ENCODE results near the gene TAS2R50. TPM values are rescaled to one million over a fixed set of nuclear protein-coding genes. Genes with fewer than 3 reads are reported as not detected.

TAS2R50 gene
- total and polyA plus RNA-seq, 3 donors from 2014 or later = 2.8 to 4.8 TPM; not detected in 1

DNA sequence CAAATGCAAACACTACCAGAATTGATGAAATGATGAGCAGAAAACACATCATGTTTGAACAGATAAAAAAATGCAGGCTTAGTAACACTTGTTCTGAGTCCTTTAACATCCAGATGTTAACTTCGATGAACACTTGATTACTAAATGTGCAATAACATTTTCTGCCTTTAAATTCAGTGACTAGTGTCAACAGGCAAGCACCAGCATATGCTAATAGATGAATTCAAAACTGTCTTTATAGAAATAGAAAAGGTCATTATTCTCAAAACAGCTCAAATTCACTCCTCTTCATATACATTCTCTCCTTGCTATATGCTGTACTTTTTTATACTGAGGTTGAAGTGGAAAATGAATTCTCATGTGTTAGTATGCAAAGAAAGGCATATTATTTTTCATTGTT, 35.8 kb upstream of the TAS2R50 start, which contains the start of gene TAS2R19:
Gene TAS2R19 (minus strand): TSS at position 101 of the 400 bp plus-strand sequence. CDS start 49 bp downstream, at position 52.
- intact Hi-C loops (cut with DNase I; ENCODE audit: low total_unique reads) = no loop called here
- WGBS, 2 donors = 85 to 92% methylated on average over 1 of the region's 1 CpG
- no peak within 1 kb of the TSS for H3K4me3 ChIP-seq

GRCh38 chr12:11016937-11017336, 30.2 kb upstream of the TAS2R50 start:
- DNase-seq = no peak
- WGBS, 2 donors = 95 to 98% methylated on average over 1 of the region's 1 CpG
- Histone ChIP-seq H3K27me3 (no peaks in the 10 kb centered on the region), H3K9me3 (no peaks in the 10 kb centered on the region), H3K4me3 (no peak overlapping the region), H3K36me3 (ENCODE audit: low read depth, missing control alignments) (no peaks in the 10 kb centered on the region), H3K27ac (no peak overlapping the region), H3K4me1 (no peaks in the 10 kb centered on the region)
- TF ChIP-seq POLR2A (IDR thresholded peaks at IDR 0.05) = no peak
- TF ChIP-seq, protein P1, sequence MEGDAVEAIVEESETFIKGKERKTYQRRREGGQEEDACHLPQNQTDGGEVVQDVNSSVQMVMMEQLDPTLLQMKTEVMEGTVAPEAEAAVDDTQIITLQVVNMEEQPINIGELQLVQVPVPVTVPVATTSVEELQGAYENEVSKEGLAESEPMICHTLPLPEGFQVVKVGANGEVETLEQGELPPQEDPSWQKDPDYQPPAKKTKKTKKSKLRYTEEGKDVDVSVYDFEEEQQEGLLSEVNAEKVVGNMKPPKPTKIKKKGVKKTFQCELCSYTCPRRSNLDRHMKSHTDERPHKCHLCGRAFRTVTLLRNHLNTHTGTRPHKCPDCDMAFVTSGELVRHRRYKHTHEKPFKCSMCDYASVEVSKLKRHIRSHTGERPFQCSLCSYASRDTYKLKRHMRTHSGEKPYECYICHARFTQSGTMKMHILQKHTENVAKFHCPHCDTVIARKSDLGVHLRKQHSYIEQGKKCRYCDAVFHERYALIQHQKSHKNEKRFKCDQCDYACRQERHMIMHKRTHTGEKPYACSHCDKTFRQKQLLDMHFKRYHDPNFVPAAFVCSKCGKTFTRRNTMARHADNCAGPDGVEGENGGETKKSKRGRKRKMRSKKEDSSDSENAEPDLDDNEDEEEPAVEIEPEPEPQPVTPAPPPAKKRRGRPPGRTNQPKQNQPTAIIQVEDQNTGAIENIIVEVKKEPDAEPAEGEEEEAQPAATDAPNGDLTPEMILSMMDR (IDR thresholded peaks at IDR 0.05) = no peak
- intact Hi-C loops (cut with DNase I; ENCODE audit: low total_unique reads) = no loop called here

More for the DNA sequence above, 35.8 kb upstream of the TAS2R50 start, which contains the start of gene TAS2R19:
- Histone ChIP-seq H3K27ac (no peak within 1 kb of the TSS), H3K36me3 (ENCODE audit: low read depth, missing control alignments) (no peaks in the 10 kb centered on the region), H3K27me3 (no peaks in the 10 kb centered on the region), H3K4me1 (no peaks in the 10 kb centered on the region), H3K9me3 (no peaks in the 10 kb centered on the region)
- TF ChIP-seq, protein P1 (IDR thresholded peaks at IDR 0.05) = no peak
- no peak for TF ChIP-seq POLR2A (IDR thresholded peaks at IDR 0.05)
- DNase-seq = no peak

GRCh38 chr12:11015775-11016430, 29.2 kb upstream of the TAS2R50 start:
- 84 to 86% methylated on average over 4 of the region's 4 CpGs for WGBS, 2 donors
- Histone ChIP-seq H3K36me3 (ENCODE audit: low read depth, missing control alignments) (no peaks in the 10 kb centered on the region), H3K27me3 (no peaks in the 10 kb centered on the region), H3K4me1 (no peaks in the 10 kb centered on the region), H3K9me3 (no peaks in the 10 kb centered on the region), H3K27ac (no peak overlapping the region), H3K4me3 (no peak overlapping the region)
- intact Hi-C loops (cut with DNase I; ENCODE audit: low total_unique reads) = no loop called here
- DNase-seq = no peak
- TF ChIP-seq, protein P1 (IDR thresholded peaks at IDR 0.05) = no peak
- no peak for TF ChIP-seq POLR2A (IDR thresholded peaks at IDR 0.05)

DNA sequence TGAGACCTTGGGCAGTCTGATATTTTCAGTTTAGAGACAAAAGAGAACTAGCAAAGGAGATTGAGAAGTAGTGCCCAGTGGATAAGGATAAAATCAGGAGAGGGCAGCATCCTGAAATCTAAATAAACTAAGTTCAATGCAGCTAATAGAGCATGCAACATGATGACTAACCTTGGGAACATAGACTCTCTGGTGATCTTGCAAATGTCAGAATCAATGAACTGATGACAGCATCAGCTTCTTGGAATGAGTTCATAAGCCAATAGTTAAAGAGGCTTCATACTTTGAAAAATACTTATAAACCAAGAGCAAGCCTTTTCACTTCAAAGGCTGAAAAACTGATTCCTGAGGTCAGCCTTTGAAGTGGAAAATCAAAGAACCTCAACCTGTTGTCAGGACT, 27.5 kb upstream of the TAS2R50 start:
- no peak overlapping the region for H3K4me3 ChIP-seq
- H3K36me3 ChIP-seq (ENCODE audit: low read depth, missing control alignments) = no peaks in the 10 kb centered on the region
- no peaks in the 10 kb centered on the region for H3K27me3 ChIP-seq
- no peaks in the 10 kb centered on the region for H3K9me3 ChIP-seq
- no peak for DNase-seq
- intact Hi-C loops (cut with DNase I; ENCODE audit: low total_unique reads) = no loop called here
- TF ChIP-seq POLR2A (IDR thresholded peaks at IDR 0.05) = no peak
- TF ChIP-seq, protein P1 (IDR thresholded peaks at IDR 0.05) = no peak
- H3K27ac ChIP-seq = no peak overlapping the region
- no peaks in the 10 kb centered on the region for H3K4me1 ChIP-seq

DNA sequence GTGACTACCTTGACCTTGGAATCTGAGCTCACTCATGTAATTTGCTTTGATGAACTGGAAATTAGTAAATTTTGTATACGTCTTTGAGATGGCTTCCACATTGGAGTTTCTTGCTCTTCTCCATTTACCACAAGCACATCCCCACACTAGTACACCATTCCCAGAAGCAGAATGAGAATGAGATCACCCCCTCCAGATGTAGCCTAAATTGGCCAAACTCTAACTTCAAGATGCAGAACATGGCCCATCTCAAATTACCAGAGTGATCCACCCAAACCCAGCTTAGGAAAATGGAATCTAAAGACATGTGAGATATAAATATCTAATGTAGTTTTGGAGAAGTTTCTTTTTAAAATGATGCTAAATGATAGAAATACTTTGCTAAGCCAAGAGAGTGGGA, 20.9 kb upstream of the TAS2R50 start:
- Histone ChIP-seq H3K9me3 (no peaks in the 10 kb centered on the region), H3K36me3 (ENCODE audit: low read depth, missing control alignments) (no peaks in the 10 kb centered on the region), H3K27ac (no peak overlapping the region), H3K4me3 (no peak overlapping the region), H3K27me3 (no peaks in the 10 kb centered on the region), H3K4me1 (no peaks in the 10 kb centered on the region)
- no peak for DNase-seq
- intact Hi-C loops (cut with DNase I; ENCODE audit: low total_unique reads) = no loop called here
- no peak for TF ChIP-seq POLR2A (IDR thresholded peaks at IDR 0.05)
- TF ChIP-seq, protein P1 (IDR thresholded peaks at IDR 0.05) = no peak
- WGBS, 2 donors = 92 to 94% methylated on average over 1 of the region's 1 CpG
